Measurements from ENCODE around the gene ANP32B. TPM values are rescaled to one million over a fixed set of nuclear protein-coding genes. Genes with fewer than 3 reads are reported as not detected.

ANP32B gene
- total RNA-seq, 1 donor from 2014 or later: 19.6 TPM

- peaks cover 49% of the 10 kb centered on the region for H4K20me1 ChIP-seq (ENCODE audit: low read depth)
- peak overlapping the region; percentile 83 for H3K4me2 ChIP-seq
- H3K9ac ChIP-seq: peak overlapping the region; percentile 62
- Mint-ChIP-seq H3K36me3 (peaks cover 7% of the 10 kb centered on the region), H3K4me3 (peak overlapping the region; percentile 85), H3K4me1 (peaks cover 43% of the 10 kb centered on the region), H3K27me3 (ENCODE audit: insufficient read depth, low read depth) (peaks cover 5% of the 10 kb centered on the region), H3K27ac (no peak overlapping the region), H3K9me3 (no peaks in the 10 kb centered on the region)
- peak overlapping the region; percentile 96 for H3K4me3 ChIP-seq
- no peaks in the 10 kb centered on the region for H3K9me3 ChIP-seq (ENCODE audit: low read depth)
- H3K36me3 ChIP-seq: no peaks in the 10 kb centered on the region
- TF ChIP-seq EZH2phosphoT487 (IDR thresholded peaks at IDR 0.05) (no peak), CTCF (IDR thresholded peaks at IDR 0.05) (no peak), EZH2 (IDR thresholded peaks at IDR 0.05) (no peak)
- peaks cover 55% of the 10 kb centered on the region for H3K79me2 ChIP-seq (ENCODE audit: low read depth)
- peak; percentile 68 for DNase-seq (ENCODE audit: low spot score)
- H3F3A ChIP-seq (ENCODE audit: low read depth): peaks cover 18% of the 10 kb centered on the region
- peaks cover 70% of the 10 kb centered on the region for H3K27me3 ChIP-seq
- H3K4me1 ChIP-seq: peaks cover 7% of the 10 kb centered on the region
- H2AFZ ChIP-seq (replicated peaks): peak overlapping the region; percentile 70
- H3K27ac ChIP-seq: no peak overlapping the region
Observed at GRCh38 chr9:97983589-97984187, 547 bp downstream of the ANP32B start.

GRCh38 chr9:97984188-97985057, 1.3 kb downstream of the ANP32B start:
- H3K79me2 ChIP-seq (ENCODE audit: low read depth): peaks cover 62% of the 10 kb centered on the region
- no peak for TF ChIP-seq EZH2phosphoT487 (IDR thresholded peaks at IDR 0.05)
- TF ChIP-seq EZH2 (IDR thresholded peaks at IDR 0.05): no peak
- TF ChIP-seq CTCF (IDR thresholded peaks at IDR 0.05): no peak
- Mint-ChIP-seq H3K9me3 (no peaks in the 10 kb centered on the region), H3K27me3 (ENCODE audit: insufficient read depth, low read depth) (peaks cover 5% of the 10 kb centered on the region), H3K4me1 (peaks cover 44% of the 10 kb centered on the region), H3K36me3 (peaks cover 12% of the 10 kb centered on the region), H3K27ac (no peak overlapping the region), H3K4me3 (peak overlapping the region; percentile 77)
- H3K36me3 ChIP-seq: no peaks in the 10 kb centered on the region
- H3K4me3 ChIP-seq: peak overlapping the region; percentile 96
- H3F3A ChIP-seq (ENCODE audit: low read depth): peaks cover 18% of the 10 kb centered on the region
- peaks cover 57% of the 10 kb centered on the region for H4K20me1 ChIP-seq (ENCODE audit: low read depth)
- peaks cover 63% of the 10 kb centered on the region for H3K27me3 ChIP-seq
- no peak overlapping the region for H3K27ac ChIP-seq
- no peaks in the 10 kb centered on the region for H3K9me3 ChIP-seq (ENCODE audit: low read depth)
- H2AFZ ChIP-seq (replicated peaks): peak overlapping the region; percentile 70
- H3K4me2 ChIP-seq: peak overlapping the region; percentile 83
- H3K4me1 ChIP-seq: peaks cover 7% of the 10 kb centered on the region
- DNase-seq (ENCODE audit: low spot score): peak; percentile 73
- H3K9ac ChIP-seq: no peak overlapping the region

- peaks cover 18% of the 10 kb centered on the region for H3F3A ChIP-seq (ENCODE audit: low read depth)
- H3K27ac ChIP-seq: no peak overlapping the region
- peak overlapping the region; percentile 74 for H3K27ac Mint-ChIP-seq
- no peaks in the 10 kb centered on the region for H3K9me3 Mint-ChIP-seq
- H3K4me3 ChIP-seq: peak overlapping the region; percentile 96
- peak overlapping the region; percentile 85 for H3K4me3 Mint-ChIP-seq
- H3K9ac ChIP-seq: no peak overlapping the region
- H2AFZ ChIP-seq (replicated peaks): peak overlapping the region; percentile 70
- peaks cover 65% of the 10 kb centered on the region for H4K20me1 ChIP-seq (ENCODE audit: low read depth)
- H3K27me3 ChIP-seq: peaks cover 54% of the 10 kb centered on the region
- H3K36me3 ChIP-seq: no peaks in the 10 kb centered on the region
- H3K36me3 Mint-ChIP-seq: peaks cover 12% of the 10 kb centered on the region
- peaks cover 7% of the 10 kb centered on the region for H3K4me1 ChIP-seq
- H3K4me2 ChIP-seq: peak overlapping the region; percentile 83
- H3K79me2 ChIP-seq (ENCODE audit: low read depth): peaks cover 71% of the 10 kb centered on the region
- H3K9me3 ChIP-seq (ENCODE audit: low read depth): no peaks in the 10 kb centered on the region
- DNase-seq (ENCODE audit: low spot score): peak; percentile 36
- peaks cover 5% of the 10 kb centered on the region for H3K27me3 Mint-ChIP-seq (ENCODE audit: insufficient read depth, low read depth)
- H3K4me1 Mint-ChIP-seq: peaks cover 43% of the 10 kb centered on the region
- TF ChIP-seq EZH2phosphoT487 (IDR thresholded peaks at IDR 0.05) (peak; percentile 36), EZH2 (IDR thresholded peaks at IDR 0.05) (peak; percentile 57), CTCF (IDR thresholded peaks at IDR 0.05) (no peak)
Observed at GRCh38 chr9:97985058-97985861, 2.1 kb downstream of the ANP32B start.
